ENCODE data around the gene TNPO3.
"Not testable (repeated sequence)": the region's sequence is repeated elsewhere in the genome, so short reads cannot be mapped to it uniquely, and the experiment has no call there.

Gene TNPO3

DNA sequence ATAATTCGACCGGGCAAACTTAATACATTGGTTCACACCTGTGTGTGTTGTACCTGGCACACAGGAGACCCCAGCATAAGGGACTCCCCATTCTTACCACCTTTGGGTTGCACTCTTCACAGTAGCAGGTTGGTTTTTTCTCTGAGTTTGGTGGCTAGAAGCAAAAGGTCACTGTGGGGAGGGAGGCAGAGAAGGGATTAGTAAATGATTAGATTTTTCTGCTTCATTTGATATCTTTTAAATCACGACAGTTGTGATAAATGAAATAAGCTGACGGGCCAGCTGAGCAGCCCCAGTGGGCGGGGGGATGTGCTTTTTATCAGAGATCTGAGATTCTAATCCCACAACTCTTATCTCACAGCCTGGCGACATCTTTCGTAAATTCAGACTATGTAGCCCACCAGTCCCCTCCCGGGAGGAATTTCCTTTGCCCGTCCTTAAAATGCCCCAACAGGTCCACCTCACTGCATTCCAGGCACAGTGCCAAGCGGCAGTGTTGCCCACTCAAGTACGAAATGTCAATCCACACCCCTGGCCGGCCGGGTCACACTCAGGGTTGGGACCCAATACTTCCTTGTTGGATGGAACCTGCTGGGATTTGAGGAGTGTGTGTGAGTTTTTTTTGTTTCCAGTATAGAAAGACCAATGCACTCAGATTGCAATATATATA, 133.9 kb downstream of the TNPO3 start:
- DNase-seq (ENCODE audit: low spot score): peak; percentile 70

DNA sequence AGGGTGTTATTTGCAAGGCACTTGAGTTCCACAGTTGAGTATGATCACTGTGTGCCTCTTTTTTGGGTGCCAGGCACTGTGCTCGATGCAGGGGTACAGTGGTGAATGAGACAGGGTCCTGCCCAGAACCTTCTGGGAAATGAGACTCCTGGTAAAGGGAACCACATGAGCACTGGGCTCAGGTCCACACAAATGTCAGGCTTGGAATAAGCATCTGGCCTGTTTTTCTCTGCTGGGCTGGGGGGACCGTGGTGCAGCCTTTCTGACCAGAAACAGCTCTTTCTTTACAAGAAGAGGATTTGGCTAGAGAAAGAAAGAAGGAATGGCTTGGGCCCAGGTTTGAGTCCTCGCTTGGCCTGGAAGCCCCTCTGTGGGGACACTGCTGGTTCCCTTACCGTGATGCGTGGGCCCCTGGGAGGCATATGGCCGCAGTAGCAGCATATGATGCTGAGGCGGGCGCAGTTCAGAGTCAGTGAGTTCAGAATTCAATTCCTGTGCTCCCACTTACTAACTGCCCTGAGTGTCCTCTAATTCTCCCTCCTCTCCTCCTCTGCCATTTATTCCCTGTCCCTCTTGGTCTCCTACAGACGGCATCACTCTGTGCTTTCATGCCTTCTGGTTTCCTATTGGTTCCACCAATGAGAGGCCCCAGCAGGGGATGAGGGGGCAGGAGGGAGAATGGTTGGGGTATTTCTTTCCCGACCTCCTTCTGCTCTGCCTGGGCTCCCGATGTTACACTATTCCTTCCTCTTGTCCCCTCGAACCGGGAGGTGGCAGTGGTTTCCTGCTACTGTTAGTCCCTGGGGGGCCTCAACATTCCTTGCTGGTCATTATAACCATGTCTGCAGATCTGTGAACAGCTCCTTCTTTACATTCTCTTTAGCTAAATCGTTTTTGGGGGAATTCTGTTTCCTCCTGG, 134.8 kb downstream of the TNPO3 start:
- DNase-seq (ENCODE audit: low spot score): peak; percentile 46

DNA sequence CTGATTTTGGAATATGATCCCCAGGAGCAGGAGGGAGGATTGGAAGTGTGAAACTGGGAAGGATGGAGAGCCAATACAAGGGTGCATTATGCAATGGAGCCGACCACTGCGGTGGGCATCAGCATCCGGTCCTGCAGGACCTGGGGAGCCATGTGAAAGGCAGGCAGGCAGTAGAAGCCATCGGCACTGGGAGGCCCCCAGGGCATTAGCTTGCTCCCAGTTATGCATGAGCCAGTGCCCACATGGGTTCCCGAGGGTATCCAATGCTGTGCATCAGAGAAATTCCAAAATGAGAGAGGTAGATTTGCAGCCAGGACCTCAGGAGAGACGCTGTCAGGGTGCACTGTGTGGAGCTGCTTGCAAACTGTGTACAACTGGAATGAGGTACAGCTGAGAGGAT, 135.7 kb downstream of the TNPO3 start:
- no peak for DNase-seq (ENCODE audit: low spot score)

DNA sequence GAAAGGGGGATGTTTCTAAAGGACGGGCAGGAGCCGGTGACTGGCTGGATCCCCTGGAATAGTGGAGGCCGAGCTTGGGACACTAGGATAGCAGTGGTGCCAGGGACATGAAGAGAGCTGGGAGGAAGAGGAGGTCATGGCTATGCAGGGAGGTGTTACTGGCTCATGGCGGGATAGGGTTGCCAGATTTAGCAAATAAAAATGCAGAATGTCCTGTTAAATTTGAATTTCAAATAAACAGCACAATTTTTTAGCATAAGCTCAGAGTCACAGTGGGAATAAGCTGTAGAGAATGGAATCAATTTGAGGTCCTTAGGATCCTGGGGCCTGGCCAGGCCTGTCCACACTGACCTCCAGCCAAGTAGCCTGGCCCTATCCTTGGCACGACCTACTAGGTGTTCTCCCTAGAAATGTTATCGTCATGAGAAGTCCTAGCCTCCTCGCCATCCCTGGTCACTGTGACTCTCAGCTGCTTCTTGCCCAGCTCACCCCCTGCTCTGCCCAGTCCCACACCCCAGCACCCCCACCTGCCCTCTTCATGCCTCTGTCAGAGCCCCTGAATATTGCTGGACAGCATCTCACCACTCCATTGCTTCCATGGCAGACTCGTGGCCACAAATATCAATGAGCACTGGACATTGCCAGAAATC, 136.8 kb downstream of the TNPO3 start:
- no peak for DNase-seq (ENCODE audit: low spot score)

DNA sequence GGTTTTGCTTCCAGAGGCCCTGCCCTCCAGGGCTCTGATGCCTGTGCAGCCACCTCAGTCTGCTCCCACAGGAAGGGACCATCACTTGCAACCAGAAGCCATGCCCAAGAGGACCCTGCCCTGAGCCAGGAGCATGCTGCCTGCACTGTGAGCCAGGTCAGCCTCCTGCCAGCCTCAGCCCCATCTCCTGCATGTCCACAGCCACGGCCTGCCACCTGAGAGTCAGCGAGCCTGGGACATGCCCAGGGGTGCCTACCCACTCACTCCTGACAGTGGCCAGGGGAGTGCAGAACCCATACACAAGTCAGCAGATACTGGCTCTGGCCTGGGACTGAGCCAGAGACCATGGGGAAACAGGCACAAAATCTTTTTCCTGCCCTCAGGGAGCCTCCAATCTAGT, 137.8 kb downstream of the TNPO3 start:
- no peak for DNase-seq (ENCODE audit: low spot score)

DNA sequence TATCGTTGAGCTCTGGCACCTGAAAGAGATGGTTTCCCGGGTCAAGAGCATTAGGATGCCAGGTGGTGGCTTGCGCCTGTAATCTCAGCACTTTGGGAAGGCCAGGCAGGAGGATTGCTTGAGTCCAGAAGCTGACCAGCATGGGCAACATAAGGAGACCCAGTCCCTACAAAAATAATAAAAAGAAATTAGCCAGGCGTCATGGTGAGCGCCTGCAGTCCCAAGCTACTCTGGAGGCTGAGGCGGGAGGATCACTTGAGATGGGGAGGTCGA, 138.3 kb downstream of the TNPO3 start:
- no peak for DNase-seq (ENCODE audit: low spot score)

DNA sequence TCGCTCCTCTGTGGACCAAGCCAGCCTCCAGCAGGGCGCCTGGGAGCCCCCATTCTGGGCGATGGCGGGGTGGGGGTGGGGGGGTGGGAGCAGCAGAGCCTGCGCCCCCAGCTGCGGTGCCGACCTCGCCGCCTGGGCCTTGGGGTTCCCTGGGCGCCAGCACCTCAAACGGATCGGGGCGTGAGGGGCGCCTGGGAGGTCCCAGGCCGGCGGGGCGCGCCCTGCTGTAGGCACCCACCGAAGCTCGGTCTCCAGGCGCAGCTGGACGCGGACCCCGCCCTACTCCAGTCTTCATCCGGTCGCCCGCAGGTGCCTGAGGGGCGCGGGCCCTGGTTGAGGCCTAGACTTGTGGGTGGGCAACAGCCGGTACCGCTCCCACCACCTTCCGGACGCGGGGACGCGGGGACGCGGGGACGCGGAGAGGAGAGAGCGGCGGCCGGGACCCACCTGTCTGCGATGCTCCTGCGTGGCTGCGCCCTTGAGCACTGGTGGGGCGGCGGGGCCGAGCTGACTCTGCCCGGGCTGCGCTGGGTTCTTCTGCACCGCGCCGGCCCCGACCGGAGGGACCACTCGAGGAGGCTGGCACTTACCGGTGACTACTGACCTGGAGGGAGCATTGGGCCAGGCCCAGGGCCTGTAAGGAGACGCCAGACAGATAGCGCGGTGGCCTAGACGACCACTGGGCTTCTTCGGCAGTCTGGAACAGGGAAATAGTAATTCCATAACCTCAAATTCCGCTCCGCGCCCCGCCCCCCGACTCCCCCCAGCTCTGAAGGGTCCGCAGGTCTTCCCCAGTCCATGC, 138.9 kb downstream of the TNPO3 start:
- DNase-seq (ENCODE audit: low spot score): no peak

DNA sequence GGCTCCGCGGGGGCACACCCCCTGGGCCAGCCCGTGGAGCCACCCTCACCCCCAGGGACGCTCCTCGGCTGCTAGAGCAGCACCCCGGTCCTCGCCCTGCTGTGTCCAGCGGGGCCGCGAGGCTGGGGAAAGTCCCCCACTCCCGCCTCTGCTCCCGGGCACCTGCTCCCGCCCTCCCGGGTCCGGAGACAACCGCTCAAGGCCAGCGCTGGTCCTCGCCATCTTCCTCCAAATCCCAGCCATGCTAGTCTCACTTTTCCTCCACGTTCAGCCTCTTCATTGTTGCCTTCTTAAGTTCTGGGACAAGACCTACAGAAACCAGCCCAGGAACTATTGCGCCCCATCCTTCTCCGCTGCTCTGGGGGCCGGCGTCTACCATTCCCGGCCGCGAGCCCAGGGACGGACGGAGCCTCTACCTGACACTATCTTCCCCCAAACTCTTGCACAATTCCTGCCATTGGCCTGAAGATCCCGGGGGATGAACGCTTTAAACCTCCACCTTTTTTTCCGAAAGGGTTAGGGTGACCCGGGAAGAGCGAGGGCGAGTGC, 139.6 kb downstream of the TNPO3 start:
- no peak for DNase-seq (ENCODE audit: low spot score)

DNA sequence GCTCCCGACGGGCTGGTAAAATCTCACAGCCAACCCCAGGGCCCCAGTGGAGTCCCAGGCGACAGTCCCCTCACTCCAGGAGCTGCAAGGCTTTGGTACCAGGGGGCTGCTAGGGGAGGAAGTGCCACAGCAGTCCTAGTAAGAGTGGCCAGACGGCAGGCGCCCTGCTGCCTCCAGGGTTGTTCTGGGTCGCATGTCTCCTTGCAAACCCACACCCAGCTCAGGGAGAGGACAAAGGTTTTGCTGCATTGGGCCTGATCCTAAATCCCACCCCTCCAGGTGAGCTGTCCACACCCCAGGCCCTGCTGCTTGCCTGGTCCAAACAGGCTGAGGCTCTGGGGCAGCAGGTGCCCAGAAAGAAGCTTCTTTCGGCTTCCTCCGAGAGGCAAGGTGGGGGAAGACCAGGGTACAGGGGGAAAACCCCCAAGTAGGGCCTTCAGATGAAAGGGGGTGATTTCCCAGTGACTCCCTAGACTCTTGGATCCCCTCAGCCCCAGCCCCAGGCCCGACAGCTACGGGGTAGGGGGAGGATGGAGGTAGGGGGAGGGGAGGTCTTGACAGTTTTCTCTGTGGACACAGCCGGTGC, 140.3 kb downstream of the TNPO3 start:
- no peak for DNase-seq (ENCODE audit: low spot score)

DNA sequence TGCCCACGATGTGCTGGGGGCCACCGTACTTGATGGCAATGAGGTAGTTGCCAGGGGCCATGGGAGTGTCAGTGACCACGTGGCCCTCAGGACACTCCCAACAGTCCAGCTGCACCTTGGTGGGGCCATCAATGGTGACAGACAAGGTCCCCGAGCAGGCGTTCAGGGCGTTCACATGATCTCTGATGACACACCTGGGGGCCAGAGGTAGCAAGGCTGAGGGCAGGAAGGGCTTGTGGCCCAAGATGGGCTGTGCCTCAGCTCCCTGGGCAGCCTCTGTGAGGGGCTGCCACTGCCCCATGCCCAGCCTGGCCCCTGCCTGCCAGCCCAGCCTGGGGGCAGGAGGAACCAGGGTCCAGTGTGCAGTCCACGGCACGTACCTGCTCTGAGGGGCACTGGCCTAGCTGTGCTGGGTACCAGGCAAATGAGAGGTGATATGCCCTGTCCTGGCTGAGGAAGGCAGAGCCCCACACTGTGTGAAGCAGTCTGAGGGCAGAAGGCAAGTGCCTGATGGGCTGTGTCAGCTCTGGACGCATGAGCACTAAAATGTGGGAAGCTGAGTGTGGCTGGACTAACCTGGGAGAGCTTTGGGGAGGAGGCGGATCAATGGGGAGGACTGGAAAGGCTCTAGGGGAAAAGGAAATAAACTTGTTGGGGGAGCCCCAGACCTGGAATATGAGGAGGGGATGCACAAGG, 140.9 kb downstream of the TNPO3 start:
- no peak for DNase-seq (ENCODE audit: low spot score)

DNA sequence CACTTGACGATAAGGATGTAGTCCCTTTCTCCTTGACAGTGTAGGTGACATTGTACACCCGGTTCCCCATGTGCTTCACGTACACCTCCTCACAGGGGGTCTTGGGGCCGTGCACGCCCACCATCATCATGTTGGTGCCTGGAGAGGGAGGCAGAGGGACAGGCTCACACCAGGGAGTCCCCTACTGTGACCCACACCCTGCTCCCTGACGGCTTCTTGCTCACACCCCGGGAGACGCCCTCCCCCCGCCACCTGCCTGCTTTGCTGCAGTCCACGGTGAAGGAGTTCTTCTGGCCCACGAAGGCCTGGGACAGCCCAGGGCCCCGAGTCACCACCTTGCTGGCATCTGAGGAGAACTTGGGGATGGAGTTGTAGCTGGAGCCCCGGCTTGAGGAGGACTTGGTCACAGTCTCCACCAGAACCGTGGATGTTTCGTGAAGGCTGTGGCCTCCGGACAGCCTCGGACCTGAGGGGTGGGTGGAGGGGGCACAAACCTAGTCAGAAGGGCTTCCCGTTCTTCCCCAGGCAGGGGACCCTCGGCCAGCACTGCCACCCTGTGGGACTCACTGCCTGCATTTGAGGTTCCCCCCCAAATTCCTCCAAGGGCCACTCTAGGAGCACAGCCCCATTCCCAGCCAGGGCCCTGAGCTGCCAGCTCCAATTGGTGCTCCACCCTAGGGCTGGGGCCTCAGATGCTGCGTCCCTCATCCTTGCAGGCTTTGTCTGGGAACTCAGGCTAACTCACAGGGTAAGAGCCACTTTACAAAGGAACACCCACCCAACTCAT, 142.0 kb downstream of the TNPO3 start:
- not testable (repeated sequence) for DNase-seq (ENCODE audit: low spot score)

DNA sequence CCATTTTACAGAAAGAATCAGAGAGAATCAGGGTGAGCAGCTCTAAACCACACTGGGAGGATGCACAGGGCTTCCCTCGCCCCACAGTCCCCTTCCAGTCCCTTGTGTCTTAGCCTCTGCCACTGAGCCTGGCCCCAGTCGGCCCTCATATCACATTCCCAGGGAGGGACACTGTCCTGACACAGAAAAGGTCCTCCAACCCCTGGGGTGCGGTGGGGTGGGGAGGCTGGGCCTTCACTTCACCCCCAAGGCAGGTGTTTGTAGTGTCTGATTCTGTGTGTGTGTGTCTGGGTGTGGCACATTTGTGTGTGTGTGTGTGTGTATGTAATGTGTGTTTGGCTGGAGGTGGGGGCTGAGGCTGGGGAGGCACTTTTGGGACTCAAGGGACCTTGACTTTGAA, 142.6 kb downstream of the TNPO3 start:
- DNase-seq (ENCODE audit: low spot score): no peak

DNA sequence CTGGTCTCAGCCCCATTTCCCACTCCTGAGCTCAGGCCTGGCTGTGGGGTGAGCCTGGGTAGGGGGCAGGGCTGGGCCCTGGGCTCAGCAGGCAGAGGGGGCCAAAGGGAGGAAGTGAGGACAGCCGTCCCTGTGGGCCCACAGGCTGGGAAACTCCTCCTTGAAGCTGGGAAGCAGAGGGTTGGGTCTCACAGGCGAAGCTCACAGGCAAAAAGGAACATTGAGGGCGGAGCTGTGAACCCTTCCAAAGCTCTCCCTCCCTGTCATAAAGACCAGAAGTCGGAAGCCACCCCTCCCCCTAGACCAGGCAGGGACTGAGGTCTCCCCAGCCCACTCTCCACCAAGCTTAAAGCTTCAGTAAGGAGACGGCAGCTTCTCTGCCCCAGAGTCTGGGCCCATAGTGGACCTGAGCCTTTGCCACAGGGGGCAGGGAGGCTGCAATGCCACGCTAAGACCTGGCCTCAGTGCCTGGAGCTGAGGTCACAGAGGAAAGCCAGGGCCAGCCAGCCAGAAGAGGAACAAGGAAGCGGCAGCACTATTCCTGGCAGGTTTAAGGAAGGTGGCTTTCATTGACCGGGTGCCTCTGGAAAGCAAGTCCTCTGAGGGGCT, 143.4 kb downstream of the TNPO3 start:
- DNase-seq (ENCODE audit: low spot score): peak; percentile 83

DNA sequence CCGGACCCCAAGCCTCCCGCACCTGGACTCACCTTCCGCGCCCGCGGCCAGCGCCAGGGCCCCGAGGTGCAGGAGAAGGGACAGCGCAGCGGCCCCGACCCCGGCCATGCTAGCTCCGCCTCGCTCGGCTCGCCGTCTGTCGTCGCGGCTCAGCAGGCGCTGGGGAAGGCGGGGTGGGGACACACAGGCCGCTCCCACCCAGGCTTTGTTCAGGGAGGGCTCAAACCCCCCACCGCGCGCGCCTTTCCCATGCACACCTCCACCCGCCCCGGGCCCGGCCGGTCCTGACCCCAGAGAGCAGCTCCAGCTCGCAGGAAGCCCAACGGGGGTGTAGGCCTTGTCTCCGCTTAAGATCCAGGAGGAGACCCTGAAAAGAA, 144.4 kb downstream of the TNPO3 start, which contains the start of gene KCP:
TSS of gene KCP (minus strand) at position 141 of the 377 bp plus-strand sequence. CDS start at position 108, 33 bp downstream.
- DNase-seq (ENCODE audit: low spot score): peak; percentile 48

DNA sequence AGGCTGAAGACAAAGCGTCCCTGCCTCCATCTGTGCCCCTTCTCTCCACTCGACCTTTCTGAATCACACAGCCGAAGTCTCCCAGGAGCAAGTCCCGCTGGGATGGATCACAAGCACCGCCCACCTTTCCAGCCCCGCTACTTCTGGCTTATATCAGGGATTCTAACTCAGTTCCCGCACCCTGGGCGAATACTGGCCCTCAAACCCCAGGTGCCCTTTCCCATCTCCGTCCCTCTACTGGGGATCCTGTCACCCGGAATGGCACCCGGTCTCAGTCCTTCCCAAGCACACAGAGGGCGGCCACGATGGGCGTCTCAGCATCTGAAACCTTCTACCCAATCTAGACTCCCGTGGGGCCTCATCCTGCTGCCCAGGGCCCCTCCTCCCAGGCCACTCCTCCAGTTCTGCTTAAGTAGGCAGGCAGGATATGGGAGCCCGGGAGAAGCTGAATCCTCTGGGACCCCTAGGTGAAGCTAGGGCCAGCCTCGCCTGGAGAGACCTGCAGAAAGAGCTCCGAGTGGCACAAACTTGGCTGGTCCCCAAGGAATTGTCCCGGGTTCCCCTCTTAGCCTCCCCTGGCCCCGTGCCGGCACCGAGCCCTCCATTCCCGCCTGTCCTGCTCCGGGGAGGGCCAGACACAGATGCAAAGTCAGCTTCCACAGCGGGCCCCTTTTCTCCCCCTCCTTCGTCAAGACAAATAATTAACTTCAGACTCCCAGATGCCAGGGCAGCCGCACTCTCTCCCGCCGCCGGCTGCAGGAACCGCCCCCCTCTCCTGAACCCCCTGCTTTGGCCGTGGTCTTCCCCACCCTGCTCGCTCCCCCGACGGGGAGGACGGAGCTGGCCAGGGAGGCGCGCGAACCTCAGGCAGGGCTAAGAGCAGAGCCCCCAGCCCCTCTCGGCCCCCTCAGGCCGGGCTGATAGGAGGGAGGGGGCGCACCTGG, 145.0 kb downstream of the TNPO3 start:
- DNase-seq (ENCODE audit: low spot score): peak; percentile 87

DNA sequence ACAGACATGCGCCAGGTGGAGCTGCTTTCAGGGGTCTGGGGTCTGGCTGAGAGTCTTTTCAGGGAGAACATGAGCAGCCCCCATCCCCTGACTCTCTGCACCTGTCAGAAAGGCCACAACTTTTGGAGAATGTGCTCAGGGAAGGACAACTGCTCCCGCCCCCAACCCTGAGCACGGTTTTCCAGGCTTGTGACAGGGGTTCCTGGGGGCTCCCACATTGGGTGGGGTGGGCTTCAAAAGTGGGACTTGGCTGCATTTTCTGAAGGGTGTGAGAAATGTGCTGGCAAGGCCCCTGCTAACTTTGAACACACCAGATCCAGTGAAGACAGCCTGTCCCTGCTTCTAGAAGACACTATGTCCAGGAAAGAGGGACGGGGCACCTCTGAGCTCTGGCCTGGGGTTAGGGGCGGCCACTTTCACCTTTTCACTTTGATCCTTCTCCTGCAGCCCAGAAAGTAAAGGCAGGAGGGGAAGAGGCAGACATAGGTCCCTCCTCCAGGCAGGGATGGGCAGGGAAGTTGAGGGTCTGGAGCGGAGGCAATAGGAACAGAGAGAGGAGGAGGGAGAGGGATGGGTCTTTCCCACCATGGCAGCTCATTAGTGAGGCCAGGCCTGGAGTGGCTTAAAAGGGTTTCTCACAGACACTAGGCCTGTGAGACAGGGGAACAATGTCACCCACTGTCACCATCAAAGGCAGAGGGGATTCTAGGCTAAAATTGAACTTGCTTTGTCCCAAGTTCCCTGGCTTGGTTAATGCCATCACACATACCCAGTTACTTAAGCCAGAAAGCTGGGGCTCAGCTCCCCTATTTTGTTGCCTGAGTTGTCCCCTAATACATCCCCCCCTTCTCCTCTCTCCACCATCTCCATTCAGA, 145.9 kb downstream of the TNPO3 start:
- DNase-seq (ENCODE audit: low spot score): no peak

DNA sequence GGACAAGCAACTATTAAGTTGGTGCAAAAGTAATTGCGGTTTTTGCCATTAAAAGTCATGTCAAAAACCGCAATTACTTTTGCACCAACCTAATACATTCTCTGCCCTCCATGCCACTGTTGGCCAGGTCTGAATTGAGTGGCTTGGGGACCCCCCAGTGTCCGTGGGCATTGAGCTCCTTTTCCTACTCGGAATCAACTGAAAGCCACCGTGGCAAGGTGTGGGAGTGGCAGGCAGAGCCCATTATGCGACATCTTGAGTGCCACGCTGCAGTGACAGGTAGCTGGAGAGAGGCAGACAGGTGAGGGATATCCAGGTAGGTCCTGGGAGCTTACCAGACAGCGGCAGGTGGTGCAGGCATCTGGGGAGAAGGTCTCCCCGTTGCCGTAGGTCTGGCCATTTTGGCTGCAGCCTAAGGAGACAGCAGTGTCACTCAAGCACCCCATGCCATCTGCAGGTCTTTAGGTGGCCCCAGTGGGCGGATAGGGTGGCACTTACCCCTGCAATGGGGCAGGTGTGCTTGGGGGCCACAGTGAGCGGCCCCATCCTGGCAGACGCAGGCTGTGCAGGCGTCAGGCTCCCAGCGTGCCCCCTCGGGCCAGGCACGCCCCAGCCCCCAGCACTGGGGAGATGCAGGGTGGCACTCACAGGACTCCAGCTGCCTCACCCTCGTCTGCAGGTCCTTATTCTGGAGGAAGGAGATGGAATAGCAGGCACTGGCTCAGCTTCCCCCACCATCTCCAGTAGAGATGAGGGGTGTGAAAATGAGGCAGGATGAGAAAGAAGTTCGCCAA, 147.9 kb downstream of the TNPO3 start:
- no peak for DNase-seq (ENCODE audit: low spot score)
